HepG2 (cell line): ENCODE results near the gene DNMT3B. TPM values are rescaled to one million over a fixed set of nuclear protein-coding genes. Genes with fewer than 3 reads are reported as not detected.
A peak's percentile ranks its signal among the peaks of the same experiment; 100 is the strongest.

ENCODE experiments used
- AGO2 ChIP-seq: fragments of 200-400 bp; formaldehyde crosslinking; optimal IDR thresholded peaks from 2 replicates; pipeline ENCODE3; 2017; ENCODE audit warnings: mild to moderate bottlenecking, low read depth, low read length, moderate library complexity
- FOXK2 ChIP-seq: fragments of 450-650 bp; IDR thresholded peaks from 2 replicates; pipeline ENCODE4 v1.6.1; 2016
- GMEB1 ChIP-seq: sonication (generic); formaldehyde crosslinking; IDR thresholded peaks from 2 replicates; pipeline ENCODE4 v1.5.1; 2020; ENCODE audit warnings: missing genetic modification reagents, mild to moderate bottlenecking, borderline replicate concordance
- HNF4A ChIP-seq: sonication (generic); formaldehyde crosslinking; IDR thresholded peaks from 2 replicates; pipeline ENCODE4 v1.4.0; 2020; ENCODE audit warnings: missing genetic modification reagents
- ISX ChIP-seq: sonication (generic); formaldehyde crosslinking; conservative IDR thresholded peaks from 2 replicates; pipeline ENCODE4 v1.5.0; 2020; ENCODE audit warnings: missing genetic modification reagents
- LCORL ChIP-seq, 2 experiments: fragments of 450-650 bp in 1 of 2; sonication (generic) in 1 of 2; formaldehyde crosslinking in 1 of 2; IDR thresholded peaks; 2 replicates each; pipeline versions ENCODE4 v1.5.0 to v1.6.1; 2017 to 2020; ENCODE audit warnings: antibody characterized with exemption in 1 of 2, missing genetic modification reagents in 1 of 2
- MAZ ChIP-seq, 2 experiments: sonication (generic) in 1 of 2; formaldehyde crosslinking in 1 of 2; IDR thresholded peaks; 2 replicates each; pipeline versions ENCODE4 v1.5.0 to v1.6.1; 2012 to 2020; ENCODE audit warnings: low read depth in 2 of 2, mild to moderate bottlenecking in 2 of 2, borderline replicate concordance in 1 of 2, improper control_type of control experiment in 1 of 2, low read length in 1 of 2, missing genetic modification reagents in 1 of 2, moderate library complexity in 1 of 2
- NFE2L1 ChIP-seq: sonication (generic); formaldehyde crosslinking; IDR thresholded peaks from 2 replicates; pipeline ENCODE4 v1.4.0; 2020; ENCODE audit warnings: missing genetic modification reagents, mild to moderate bottlenecking, borderline replicate concordance
- REPIN1 ChIP-seq: sonication (generic); formaldehyde crosslinking; IDR thresholded peaks from 2 replicates; pipeline ENCODE4 v1.8.0; 2022; ENCODE audit warnings: missing genetic modification reagents, low read depth, mild to moderate bottlenecking, borderline replicate concordance
- SIN3B ChIP-seq: fragments of 150-350 bp; IDR thresholded peaks from 2 replicates; pipeline ENCODE4 v1.6.1; 2014; ENCODE audit warnings: low read length
- SMYD3 ChIP-seq: sonication (generic); formaldehyde crosslinking; IDR thresholded peaks from 2 replicates; pipeline ENCODE4 v1.8.1; 2023; ENCODE audit warnings: mild to moderate bottlenecking, missing genetic modification reagents
- SP4 ChIP-seq: sonication (generic); formaldehyde crosslinking; IDR thresholded peaks from 2 replicates; pipeline ENCODE4 v1.8.1; 2023; ENCODE audit warnings: mild to moderate bottlenecking, missing genetic modification reagents
- TCF7L2 ChIP-seq: IDR thresholded peaks from 2 replicates; pipeline ENCODE4 v1.6.1; 2011; ENCODE audit warnings: mild to moderate bottlenecking, low read depth, low read length, moderate library complexity
- TFAP4 ChIP-seq: sonication (generic); IDR thresholded peaks from 2 replicates; pipeline ENCODE4 v1.6.1; 2016; ENCODE audit warnings: low read depth, borderline replicate concordance
- ZBTB4 ChIP-seq: sonication (generic); formaldehyde crosslinking; IDR thresholded peaks from 2 replicates; pipeline ENCODE4 v1.4.0; 2020; ENCODE audit warnings: missing genetic modification reagents, mild to moderate bottlenecking, borderline replicate concordance
- ZNF562 ChIP-seq: sonication (generic); formaldehyde crosslinking; IDR thresholded peaks from 2 replicates; pipeline ENCODE4 v1.8.0; 2022; ENCODE audit warnings: missing genetic modification reagents, borderline replicate concordance
- ZNF737 ChIP-seq: sonication (generic); formaldehyde crosslinking; IDR thresholded peaks from 2 replicates; pipeline ENCODE4 v1.5.0; 2020; ENCODE audit warnings: missing genetic modification reagents, mild to moderate bottlenecking, borderline replicate concordance
- ZNF749 ChIP-seq: sonication (generic); formaldehyde crosslinking; IDR thresholded peaks from 2 replicates; pipeline ENCODE4 v1.8.0; 2022; ENCODE audit warnings: mild to moderate bottlenecking, missing genetic modification reagents, moderate library complexity, borderline replicate concordance
- polyA plus RNA-seq, 8 experiments: library from polyadenylated mRNA; depleted of rRNA in 3 of 8; stranded (reverse) in 7 of 8; unstranded in 1 of 8; fragments of >200 nt; fragmentation: Illumina TruSeq in 4 of 8; extraction: Trizol in 4 of 8; gene quantifications; 2 replicates each; pipeline versions ENCODE4 v1.2.1 to v1.2.3, GENCODE V29; 2011 to 2016; ENCODE audit warnings: low read depth in 4 of 8, missing spikeins in 1 of 8, mixed read lengths in 1 of 8; ENCODE audit not compliant: insufficient read depth in 1 of 8
- total RNA-seq, 5 experiments: library from RNA; depleted of rRNA; stranded (reverse); fragments of >200 nt; fragmentation: Illumina TruSeq; extraction: Trizol; gene quantifications; 2 replicates each; pipeline ENCODE4 v1.2.3, GENCODE V29; 2016; ENCODE audit warnings: low read depth in 1 of 5
- TF ChIP-seq, protein P1 (sequence below): sonication (generic); formaldehyde crosslinking; IDR thresholded peaks from 2 replicates; pipeline ENCODE4 v1.5.0; 2020; ENCODE audit warnings: missing genetic modification reagents, mild to moderate bottlenecking, borderline replicate concordance
- TF ChIP-seq, protein P2 (sequence below): IDR thresholded peaks from 2 replicates; pipeline ENCODE4 v1.6.1; 2016; ENCODE audit warnings: missing genetic modification reagents, missing compliant biosample characterization

The DNMT3B gene
- total and polyA plus RNA-seq, 2 of the 13 experiments (the other 11 are each of a cell fraction or from before 2014, with no cell fraction given) = 3.8 to 13.9 TPM

GRCh38 chr20:32819992-32820697 lies 58.0 kb downstream of the DNMT3B start (continued):
- TF ChIP-seq, protein P1, sequence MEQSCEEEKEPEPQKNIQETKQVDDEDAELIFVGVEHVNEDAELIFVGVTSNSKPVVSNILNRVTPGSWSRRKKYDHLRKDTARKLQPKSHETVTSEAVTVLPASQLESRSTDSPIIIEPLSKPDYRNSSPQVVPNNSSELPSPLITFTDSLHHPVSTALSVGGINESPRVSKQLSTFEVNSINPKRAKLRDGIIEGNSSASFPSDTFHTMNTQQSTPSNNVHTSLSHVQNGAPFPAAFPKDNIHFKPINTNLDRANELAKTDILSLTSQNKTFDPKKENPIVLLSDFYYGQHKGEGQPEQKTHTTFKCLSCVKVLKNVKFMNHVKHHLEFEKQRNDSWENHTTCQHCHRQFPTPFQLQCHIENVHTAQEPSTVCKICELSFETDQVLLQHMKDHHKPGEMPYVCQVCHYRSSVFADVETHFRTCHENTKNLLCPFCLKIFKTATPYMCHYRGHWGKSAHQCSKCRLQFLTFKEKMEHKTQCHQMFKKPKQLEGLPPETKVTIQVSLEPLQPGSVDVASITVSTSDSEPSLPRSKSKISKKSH (CRISPR knock-in tag) = peak; percentile 95
- TF ChIP-seq NFE2L1 (CRISPR knock-in tag) (peak; percentile 91; the same call in 1 of the 2 replicates), ZNF562 (CRISPR knock-in tag) (no peak), ZNF749 (0 out of 2 replicates have a peak, but pooled peaks have one; percentile 43), ZBTB4 (CRISPR knock-in tag) (peak; percentile 47; the same call in 1 of the 2 replicates), ZNF737 (no peak), GMEB1 (peak; percentile 93), ISX (CRISPR knock-in tag) (no peak), TCF7L2 (no peak), LCORL (IDR thresholded peaks at IDR 0.05) (no peak), LCORL (CRISPR knock-in tag; IDR thresholded peaks at IDR 0.05) (peak; percentile 71; the same call in 1 of the 2 replicates), AGO2 (peak; percentile 91), SMYD3 (CRISPR knock-in tag) (0 out of 2 replicates have a peak, but pooled peaks have one; percentile 74), HNF4A (CRISPR knock-in tag) (no peak), REPIN1 (CRISPR knock-in tag) (peak; percentile 49; the same call in 1 of the 2 replicates), SIN3B (0 out of 2 replicates have a peak, but pooled peaks have one; percentile 48), MAZ (IDR thresholded peaks at IDR 0.05; ENCODE audit: borderline replicate concordance, low read depth, low read length) (peak; percentile 37; the same call in 1 of the 2 replicates), MAZ (CRISPR knock-in tag; IDR thresholded peaks at IDR 0.05; ENCODE audit: low read depth) (peak; percentile 81; the same call in 1 of the 2 replicates), TFAP4 (peak; percentile 41; the same call in 1 of the 2 replicates), FOXK2 (no peak), SP4 (peak; percentile 59)
- TF ChIP-seq, protein P2, sequence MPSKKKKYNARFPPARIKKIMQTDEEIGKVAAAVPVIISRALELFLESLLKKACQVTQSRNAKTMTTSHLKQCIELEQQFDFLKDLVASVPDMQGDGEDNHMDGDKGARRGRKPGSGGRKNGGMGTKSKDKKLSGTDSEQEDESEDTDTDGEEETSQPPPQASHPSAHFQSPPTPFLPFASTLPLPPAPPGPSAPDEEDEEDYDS (CRISPR knock-in tag) = no peak
